Spleen (tissue), 11 donors: ENCODE results near the gene HNF1B. TPM values are rescaled to one million over a fixed set of nuclear protein-coding genes. Genes with fewer than 3 reads are reported as not detected.

Experiments used
- DNase-seq: peaks from one replicate; pipeline ENCODE4 v3.0.0-alpha.2; 2020
- H3K27ac ChIP-seq, 8 donors: fragments of 200-600 bp; sonication (generic) in 7 of 8; 1 replicate in 4 of 8; 2 replicates in 4 of 8; pipeline versions ENCODE4 v1.5.0 to v1.8.0; 2016 to 2021; ENCODE audit warnings: inconsistent platforms in 4 of 8, mild to moderate bottlenecking in 4 of 8, moderate library complexity in 1 of 8
- H3K27me3 ChIP-seq, 7 donors: fragments of 200-600 bp; sonication (generic) in 6 of 7; replicated peaks in 1 of 7; 1 replicate in 4 of 7; 2 replicates in 3 of 7; pipeline versions ENCODE4 v1.5.0 to v1.8.0; 2016 to 2021; ENCODE audit warnings: inconsistent platforms in 3 of 7, mild to moderate bottlenecking in 1 of 7
- H3K36me3 ChIP-seq, 6 donors: fragments of 200-600 bp; sonication (generic) in 5 of 6; 1 replicate in 4 of 6; 2 replicates in 2 of 6; pipeline versions ENCODE4 v1.5.0 to v1.8.0; 2016 to 2021; ENCODE audit warnings: inconsistent platforms in 2 of 6
- H3K4me1 ChIP-seq, 6 donors: fragments of 200-600 bp; sonication (generic) in 5 of 6; 1 replicate in 3 of 6; 2 replicates in 3 of 6; pipeline versions ENCODE4 v1.5.0 to v1.8.0; 2016 to 2021; ENCODE audit warnings: inconsistent platforms in 3 of 6
- H3K4me3 ChIP-seq, 8 donors: fragments of 200-600 bp; sonication (generic) in 7 of 8; 1 replicate in 4 of 8; 2 replicates in 4 of 8; pipeline versions ENCODE4 v1.5.0 to v1.8.0; 2016 to 2021; ENCODE audit warnings: inconsistent platforms in 4 of 8, mild to moderate bottlenecking in 4 of 8, moderate library complexity in 2 of 8
- H3K9me3 ChIP-seq, 8 donors: fragments of 200-600 bp; sonication (generic) in 7 of 8; 1 replicate in 4 of 8; 2 replicates in 4 of 8; pipeline versions ENCODE4 v1.5.0 to v1.8.0; 2016 to 2021; ENCODE audit warnings: inconsistent platforms in 4 of 8
- POLR2A ChIP-seq, 3 donors: fragments of 450-650 bp; IDR thresholded peaks; one replicate each; pipeline ENCODE4 v1.5.1; 2017; ENCODE audit warnings: antibody characterized with exemption in 3 of 3, mild to moderate bottlenecking in 1 of 3
- POLR2AphosphoS5 ChIP-seq, 3 donors: sonication (generic); formaldehyde crosslinking; IDR thresholded peaks; one replicate each; pipeline ENCODE4 v1.5.1; 2017; ENCODE audit warnings: antibody characterized with exemption in 3 of 3
- WGBS, 5 donors: extraction: QIAGEN DNeasy Blood & Tissue Kit in 3 of 5; methylation state at CpG; one replicate each; pipeline versions ENCODE4 v1.1.5 to v1.1.7; 2013 to 2018; 5-methylcytosine and 5-hydroxymethylcytosine counted together
- intact Hi-C: fragments of 100-400 bp; cut with DNase I; formaldehyde crosslinking; loops from one replicate; pipeline ENCODE4 v1.15.0; 2023; ENCODE audit warnings: low total_unique reads
- polyA plus RNA-seq, 3 donors: library from polyadenylated mRNA; stranded (reverse); fragments of 200-250 nt; gene quantifications; one replicate each; pipeline ENCODE4 v1.2.1, GENCODE V29; 2013
- total RNA-seq, 7 donors: library from RNA; depleted of rRNA in 3 of 7; stranded (reverse); fragments of >200 nt in 3 of 7; fragmentation: NEBNext Ultra II Directional in 4 of 7; extraction: Animal tissue kit (Norgen Biotek cat#: 25700) in 4 of 7; gene quantifications; one replicate each; pipeline versions ENCODE4 v1.1.0 to v1.2.1, GENCODE V29; 2016 to 2021
- TF ChIP-seq, protein P1 (sequence below), 11 experiments: fragments of 200-600 bp in 7 of 11; fragments of 450-650 bp in 4 of 11; sonication (generic) in 4 of 11; IDR thresholded peaks in 8 of 11; conservative IDR thresholded peaks in 3 of 11; 1 replicate in 7 of 11; 2 replicates in 4 of 11; pipeline versions ENCODE4 v1.4.0 to v1.8.0; 2016 to 2021; ENCODE audit warnings: antibody characterized with exemption in 11 of 11, inconsistent platforms in 4 of 11, mild to moderate bottlenecking in 1 of 11
- donor health status: healthy with polysubstance abuse.
- donor health status: DM: no; HTN: no; CAD: no; lungs with moderate emphysema.
- donor health status: DM: no; HTN: no; CAD: no.
- donor health status: Bipolar disorder and iron deficiency.
- donor health status: healthy.
- donor health status: DM: no; HTN: no; CAD: no.
- donor health status: DM: yes; HTN: yes; CAD: no.

Gene HNF1B
- total and polyA plus RNA-seq, 10 donors = 0.06 to 0.12 (median 0.07) TPM; not detected in 7

DNA sequence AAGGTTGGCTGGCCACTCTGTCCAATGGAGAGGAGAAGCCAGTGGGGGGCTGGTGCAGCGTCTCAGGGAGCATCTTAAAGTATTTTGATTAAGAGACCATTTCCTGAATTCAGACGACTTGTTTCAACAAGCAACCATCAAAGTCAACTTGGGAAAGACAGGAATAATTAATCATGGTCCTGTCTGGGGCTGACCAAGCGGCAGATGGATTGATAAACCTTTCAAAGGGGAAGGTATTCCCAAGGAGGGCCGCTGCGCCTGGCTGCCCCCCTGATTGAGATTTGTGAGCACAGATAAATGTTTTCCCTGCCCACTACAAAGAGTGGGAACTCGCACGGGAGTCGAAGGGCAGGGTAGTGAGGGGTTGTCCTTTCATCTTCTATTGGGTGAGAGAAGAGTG, 47.5 kb downstream of the HNF1B start:
- 56 to 66% (median 62%) methylated on average over 8 of the region's 8 CpGs for whole genome bisulfite sequencing, 5 donors
- Histone ChIP-seq H3K27me3 (peaks cover 0 to 21% (median 0%) of the 10 kb centered on the region in 7 donors), H3K9me3 (peaks cover 0 to 7% (median 0%) of the 10 kb centered on the region in 8 donors), H3K36me3 (no peaks in the 10 kb centered on the region), H3K4me1 (peaks cover 0 to 7% (median 0%) of the 10 kb centered on the region in 6 donors), H3K4me3 (no peak overlapping the region), H3K27ac (no peak overlapping the region)
- no peak for DNase-seq
- TF ChIP-seq, protein P1, sequence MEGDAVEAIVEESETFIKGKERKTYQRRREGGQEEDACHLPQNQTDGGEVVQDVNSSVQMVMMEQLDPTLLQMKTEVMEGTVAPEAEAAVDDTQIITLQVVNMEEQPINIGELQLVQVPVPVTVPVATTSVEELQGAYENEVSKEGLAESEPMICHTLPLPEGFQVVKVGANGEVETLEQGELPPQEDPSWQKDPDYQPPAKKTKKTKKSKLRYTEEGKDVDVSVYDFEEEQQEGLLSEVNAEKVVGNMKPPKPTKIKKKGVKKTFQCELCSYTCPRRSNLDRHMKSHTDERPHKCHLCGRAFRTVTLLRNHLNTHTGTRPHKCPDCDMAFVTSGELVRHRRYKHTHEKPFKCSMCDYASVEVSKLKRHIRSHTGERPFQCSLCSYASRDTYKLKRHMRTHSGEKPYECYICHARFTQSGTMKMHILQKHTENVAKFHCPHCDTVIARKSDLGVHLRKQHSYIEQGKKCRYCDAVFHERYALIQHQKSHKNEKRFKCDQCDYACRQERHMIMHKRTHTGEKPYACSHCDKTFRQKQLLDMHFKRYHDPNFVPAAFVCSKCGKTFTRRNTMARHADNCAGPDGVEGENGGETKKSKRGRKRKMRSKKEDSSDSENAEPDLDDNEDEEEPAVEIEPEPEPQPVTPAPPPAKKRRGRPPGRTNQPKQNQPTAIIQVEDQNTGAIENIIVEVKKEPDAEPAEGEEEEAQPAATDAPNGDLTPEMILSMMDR (IDR thresholded peaks at IDR 0.05 in 8 of 11, conservative IDR thresholded peaks at IDR 0.05 in 3 of 11) = no peak
- TF ChIP-seq POLR2AphosphoS5 (IDR thresholded peaks at IDR 0.05) (no peak), POLR2A (IDR thresholded peaks at IDR 0.05) (no peak)
- intact Hi-C loops = no loop called here

DNA sequence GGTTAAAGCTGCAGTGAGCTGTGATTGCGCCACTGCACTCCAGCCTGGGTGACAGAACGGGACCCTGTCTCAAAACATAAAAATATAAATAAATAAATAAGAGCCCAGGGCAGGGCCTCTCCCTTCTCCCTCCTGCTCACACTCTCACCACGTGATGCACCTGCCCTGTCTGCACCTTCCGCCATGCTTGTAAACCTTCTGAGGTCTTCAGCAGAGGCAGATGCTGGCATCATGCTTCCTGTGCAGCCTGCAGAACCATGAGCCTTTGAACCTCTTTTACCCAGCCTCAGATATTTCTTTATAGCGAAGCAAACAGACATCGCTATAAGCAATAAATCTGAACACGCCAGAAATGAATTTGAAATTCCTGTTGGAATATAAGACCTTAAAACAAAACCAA, 48.5 kb downstream of the HNF1B start:
- TF ChIP-seq, protein P1 (IDR thresholded peaks at IDR 0.05 in 8 of 11, conservative IDR thresholded peaks at IDR 0.05 in 3 of 11) = no peak
- TF ChIP-seq POLR2A (IDR thresholded peaks at IDR 0.05) (no peak), POLR2AphosphoS5 (IDR thresholded peaks at IDR 0.05) (no peak)
- intact Hi-C loops = no loop called here
- Histone ChIP-seq H3K9me3 (peaks cover 0 to 7% (median 0%) of the 10 kb centered on the region in 8 donors), H3K27ac (no peak overlapping the region), H3K4me1 (peaks cover 0 to 2% (median 0%) of the 10 kb centered on the region in 6 donors), H3K36me3 (no peaks in the 10 kb centered on the region), H3K27me3 (peaks cover 0 to 20% (median 0%) of the 10 kb centered on the region in 7 donors), H3K4me3 (no peak overlapping the region)
- 83 to 91% (median 90%) methylated on average over 7 of the region's 7 CpGs for WGBS, 5 donors
- DNase-seq = no peak

DNA sequence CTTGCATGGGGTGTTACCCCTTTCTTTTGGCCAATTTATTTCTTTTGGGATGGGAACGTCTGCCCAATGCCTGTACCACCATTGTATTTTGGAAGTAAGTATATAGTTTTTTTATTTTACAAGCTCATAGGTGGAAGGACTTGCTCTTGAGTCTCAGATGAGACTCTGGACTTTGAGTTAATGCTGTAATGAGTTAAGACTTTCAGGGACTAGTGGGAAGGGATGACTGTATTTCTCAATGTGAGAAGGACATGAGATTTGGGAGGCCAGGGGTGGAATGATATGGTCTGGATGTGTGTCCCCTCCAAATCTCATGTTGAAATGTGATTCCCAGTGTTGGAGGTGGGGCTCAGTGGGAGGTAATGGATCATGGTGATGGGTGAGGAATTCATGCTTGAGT, 49.1 kb downstream of the HNF1B start:
- peaks cover 0 to 7% (median 0%) of the 10 kb centered on the region in 8 donors for H3K9me3 ChIP-seq
- H3K4me3 ChIP-seq = no peak overlapping the region
- intact Hi-C loops = no loop called here
- no peak for TF ChIP-seq POLR2A (IDR thresholded peaks at IDR 0.05)
- TF ChIP-seq, protein P1 (IDR thresholded peaks at IDR 0.05 in 8 of 11, conservative IDR thresholded peaks at IDR 0.05 in 3 of 11) = no peak
- no peak for TF ChIP-seq POLR2AphosphoS5 (IDR thresholded peaks at IDR 0.05)
- H3K27ac ChIP-seq = no peak overlapping the region
- peaks cover 0 to 14% (median 0%) of the 10 kb centered on the region in 7 donors for H3K27me3 ChIP-seq
- H3K36me3 ChIP-seq = no peaks in the 10 kb centered on the region
- no peaks in the 10 kb centered on the region for H3K4me1 ChIP-seq
- 62 to 96% (median 83%) methylated on average over 1 of the region's 1 CpG for WGBS, 5 donors
- no peak for DNase-seq

DNA sequence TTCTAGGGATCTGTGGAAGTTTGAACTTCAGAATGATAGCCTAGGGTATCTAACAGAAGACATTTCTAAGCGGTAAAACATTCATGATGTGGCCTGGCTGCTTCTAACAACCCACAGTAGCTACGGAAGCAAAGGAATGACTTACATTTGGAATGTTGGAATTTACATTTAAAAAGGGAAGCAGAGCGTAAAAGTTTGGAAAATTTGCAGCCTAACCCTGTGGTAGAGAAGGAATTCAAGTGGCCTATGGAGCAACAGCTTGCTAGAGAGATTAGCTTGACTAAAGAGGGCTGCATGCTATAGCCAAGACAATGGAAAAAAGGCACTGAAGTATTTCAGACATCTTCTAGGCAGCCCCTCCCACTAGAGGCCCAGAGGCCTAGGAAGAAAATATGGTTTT, 50.1 kb downstream of the HNF1B start:
- DNase-seq = no peak
- TF ChIP-seq, protein P1 (IDR thresholded peaks at IDR 0.05 in 8 of 11, conservative IDR thresholded peaks at IDR 0.05 in 3 of 11) = no peak
- TF ChIP-seq POLR2A (IDR thresholded peaks at IDR 0.05) (no peak), POLR2AphosphoS5 (IDR thresholded peaks at IDR 0.05) (no peak)
- WGBS, 5 donors = 77 to 98% (median 95%) methylated on average over 3 of the region's 3 CpGs

More for the DNA sequence above, 50.1 kb downstream of the HNF1B start:
- H3K4me1 ChIP-seq = no peaks in the 10 kb centered on the region
- H3K27ac ChIP-seq = no peak overlapping the region
- H3K9me3 ChIP-seq = peaks cover 0 to 7% (median 0%) of the 10 kb centered on the region in 8 donors
- H3K27me3 ChIP-seq = peaks cover 0 to 14% (median 0%) of the 10 kb centered on the region in 7 donors
- H3K36me3 ChIP-seq = no peaks in the 10 kb centered on the region
- intact Hi-C loops = no loop called here
- no peak overlapping the region for H3K4me3 ChIP-seq
